DOHH2 (cell line): ENCODE data around the gene YEATS4.

Source experiments
- H3F3A ChIP-seq: fragments of 200-600 bp; sonication (generic), shearing (Covaris generic); 2 replicates; pipeline ENCODE4 v1.6.0; 2016; ENCODE audit warnings: antibody characterized with exemption, mild to moderate bottlenecking; ENCODE audit not compliant: control insufficient read depth, insufficient read depth
- H3K27ac ChIP-seq: fragments of 200-600 bp; sonication (generic); 2 replicates; pipeline ENCODE4 v1.5.1; 2014; ENCODE audit warnings: low read depth, mild to moderate bottlenecking, low read length, moderate library complexity
- H3K27me3 ChIP-seq: fragments of 200-600 bp; sonication (generic); 2 replicates; pipeline ENCODE4 v1.6.1; 2014; ENCODE audit warnings: mild to moderate bottlenecking, low read length, mixed read lengths; ENCODE audit not compliant: control insufficient read depth
- H3K36me3 ChIP-seq: fragments of 200-600 bp; sonication (generic); 2 replicates; pipeline ENCODE4 v1.6.1; 2014; ENCODE audit warnings: mild to moderate bottlenecking, low read length, moderate library complexity, mixed read lengths; ENCODE audit not compliant: control insufficient read depth
- H3K4me1 ChIP-seq: fragments of 200-600 bp; sonication (generic); 2 replicates; pipeline ENCODE4 v1.6.1; 2014; ENCODE audit warnings: mild to moderate bottlenecking, low read length, mixed read lengths; ENCODE audit not compliant: control insufficient read depth
- H3K4me2 ChIP-seq: fragments of 200-600 bp; sonication (generic); 2 replicates; pipeline ENCODE4 v1.6.0; 2014; ENCODE audit warnings: mild to moderate bottlenecking, low read length, moderate library complexity
- H3K4me3 ChIP-seq: fragments of 200-600 bp; sonication (generic); 2 replicates; pipeline ENCODE4 v1.5.1; 2014; ENCODE audit warnings: mild to moderate bottlenecking, low read length, mixed read lengths
- H3K79me2 ChIP-seq: fragments of 200-600 bp; sonication (generic); 2 replicates; pipeline ENCODE4 v1.6.1; 2014; ENCODE audit warnings: mild to moderate bottlenecking, low read length, mixed read lengths; ENCODE audit not compliant: control insufficient read depth
- H3K9me2 ChIP-seq: fragments of 200-600 bp; sonication (generic); replicated peaks from 2 replicates; pipeline ENCODE4 v1.6.1; 2014; ENCODE audit warnings: mild to moderate bottlenecking, low read length, mixed read lengths; ENCODE audit not compliant: control insufficient read depth
- H3K9me3 ChIP-seq: fragments of 200-600 bp; sonication (generic); 2 replicates; pipeline ENCODE4 v1.6.1; 2014; ENCODE audit warnings: antibody characterized with exemption, low read length, mixed read lengths; ENCODE audit not compliant: control insufficient read depth, insufficient read depth
- H4K20me1 ChIP-seq: fragments of 200-600 bp; sonication (generic); 2 replicates; pipeline ENCODE4 v1.6.0; 2014; ENCODE audit warnings: low read depth, mild to moderate bottlenecking, antibody characterized with exemption, low read length, moderate library complexity; ENCODE audit not compliant: control insufficient read depth, insufficient read depth
- CTCF ChIP-seq: fragments of 200-600 bp; sonication (generic); IDR thresholded peaks from one replicate; pipeline ENCODE4 v1.5.1; 2014; ENCODE audit warnings: antibody characterized with exemption, mild to moderate bottlenecking, low read depth, low read length; ENCODE audit not compliant: poor library complexity, severe bottlenecking
- EZH2phosphoT487 ChIP-seq: fragments of 200-600 bp; sonication (generic); IDR thresholded peaks from 2 replicates; pipeline ENCODE4 v1.6.1; 2017; ENCODE audit warnings: borderline replicate concordance, mild to moderate bottlenecking, antibody characterized with exemption, low read length, moderate library complexity, mixed read lengths

The YEATS4 gene

GRCh38 chr12:69440016-69440415 is 80.5 kb downstream of the YEATS4 start:
- Histone ChIP-seq H3K9me2 (no peaks in the 10 kb centered on the region), H3K36me3 (no peaks in the 10 kb centered on the region), H3K27ac (no peak overlapping the region), H3K4me2 (no peak overlapping the region), H3K27me3 (no peaks in the 10 kb centered on the region), H3K4me3 (no peak overlapping the region), H3F3A (no peaks in the 10 kb centered on the region), H4K20me1 (no peaks in the 10 kb centered on the region), H3K79me2 (no peaks in the 10 kb centered on the region), H3K9me3 (no peaks in the 10 kb centered on the region), H3K4me1 (no peaks in the 10 kb centered on the region)
- no peak for TF ChIP-seq CTCF
- no peak for TF ChIP-seq EZH2phosphoT487
